HepG2 (cell line): Measurements from ENCODE around the gene STIM2. TPM values are rescaled to one million over a fixed set of nuclear protein-coding genes. Genes with fewer than 3 reads are reported as not detected.

ENCODE experiments used
- ARID2 ChIP-seq: sonication (generic); formaldehyde crosslinking; IDR thresholded peaks from 2 replicates; pipeline ENCODE4 v1.8.1; 2022; ENCODE audit warnings: mild to moderate bottlenecking, missing genetic modification reagents, borderline replicate concordance
- ATF7-NPFF ChIP-seq: sonication (generic); formaldehyde crosslinking; IDR thresholded peaks from 2 replicates; pipeline ENCODE4 v1.8.1; 2023; ENCODE audit warnings: mild to moderate bottlenecking, low read depth, missing genetic modification reagents, moderate library complexity
- BCL6 ChIP-seq: IDR thresholded peaks from 2 replicates; pipeline ENCODE4 v1.6.1; 2016; ENCODE audit warnings: missing genetic modification reagents, missing compliant biosample characterization
- CEBPB ChIP-seq: IDR thresholded peaks from 2 replicates; pipeline ENCODE4 v1.6.1; 2011; ENCODE audit warnings: low read depth, low read length, improper control_type of control experiment, borderline replicate concordance
- DNMT3B ChIP-seq: conservative IDR thresholded peaks from 2 replicates; pipeline ENCODE4 v1.6.1; 2016; ENCODE audit warnings: missing biosample characterization, control low read depth
- HOXA7 ChIP-seq: sonication (generic); formaldehyde crosslinking; IDR thresholded peaks from 2 replicates; pipeline ENCODE4 v1.8.1; 2022; ENCODE audit warnings: mild to moderate bottlenecking, missing genetic modification reagents, moderate library complexity
- KAT2B ChIP-seq: fragments of 150-350 bp; IDR thresholded peaks from 2 replicates; pipeline ENCODE4 v1.6.1; 2014; ENCODE audit warnings: low read depth, low read length, borderline replicate concordance
- MAZ ChIP-seq, 2 experiments: sonication (generic) in 1 of 2; formaldehyde crosslinking in 1 of 2; IDR thresholded peaks; 2 replicates each; pipeline versions ENCODE4 v1.5.0 to v1.6.1; 2012 to 2020; ENCODE audit warnings: low read depth in 2 of 2, mild to moderate bottlenecking in 2 of 2, borderline replicate concordance in 1 of 2, improper control_type of control experiment in 1 of 2, low read length in 1 of 2, missing genetic modification reagents in 1 of 2, moderate library complexity in 1 of 2
- PHF8 ChIP-seq: sonication (generic); formaldehyde crosslinking; IDR thresholded peaks from 2 replicates; pipeline ENCODE4 v1.5.0; 2020; ENCODE audit warnings: missing genetic modification reagents
- RXRB ChIP-seq: IDR thresholded peaks from 2 replicates; pipeline ENCODE4 v1.6.1; 2016; ENCODE audit warnings: borderline replicate concordance, missing genetic modification reagents, missing compliant biosample characterization
- ZNF34 ChIP-seq: sonication (generic); formaldehyde crosslinking; IDR thresholded peaks from 2 replicates; pipeline ENCODE4 v1.4.0; 2020; ENCODE audit warnings: mild to moderate bottlenecking, missing genetic modification reagents, borderline replicate concordance
- ZNF530 ChIP-seq: sonication (generic); formaldehyde crosslinking; IDR thresholded peaks from 2 replicates; pipeline ENCODE4 v1.5.0; 2020; ENCODE audit warnings: low read depth, mild to moderate bottlenecking, missing genetic modification reagents
- polyA plus RNA-seq, 8 experiments: library from polyadenylated mRNA; depleted of rRNA in 3 of 8; stranded (reverse) in 7 of 8; unstranded in 1 of 8; fragments of >200 nt; fragmentation: Illumina TruSeq in 4 of 8; extraction: Trizol in 4 of 8; gene quantifications; 2 replicates each; pipeline versions ENCODE4 v1.2.1 to v1.2.3, GENCODE V29; 2011 to 2016; ENCODE audit warnings: low read depth in 4 of 8, missing spikeins in 1 of 8, mixed read lengths in 1 of 8; ENCODE audit not compliant: insufficient read depth in 1 of 8
- total RNA-seq, 5 experiments: library from RNA; depleted of rRNA; stranded (reverse); fragments of >200 nt; fragmentation: Illumina TruSeq; extraction: Trizol; gene quantifications; 2 replicates each; pipeline ENCODE4 v1.2.3, GENCODE V29; 2016; ENCODE audit warnings: low read depth in 1 of 5
- TF ChIP-seq, protein P1 (sequence below), 2 experiments: IDR thresholded peaks; 2 replicates each; pipeline ENCODE4 v1.6.1; 2011 to 2012; ENCODE audit warnings: low read length in 2 of 2, borderline replicate concordance in 1 of 2, low read depth in 1 of 2, mild to moderate bottlenecking in 1 of 2, moderate library complexity in 1 of 2
- TF ChIP-seq, protein P2 (sequence below): sonication (generic); formaldehyde crosslinking; IDR thresholded peaks from 2 replicates; pipeline ENCODE4 v1.4.0; 2020; ENCODE audit warnings: missing genetic modification reagents
- TF ChIP-seq, protein P3 (sequence below), 2 experiments: sonication (generic) in 1 of 2; formaldehyde crosslinking in 1 of 2; IDR thresholded peaks; 2 replicates each; pipeline versions ENCODE4 v1.5.1 to v1.6.1; 2011 to 2020; ENCODE audit warnings: borderline replicate concordance in 1 of 2, low read depth in 1 of 2, low read length in 1 of 2, mild to moderate bottlenecking in 1 of 2, missing genetic modification reagents in 1 of 2, moderate library complexity in 1 of 2
- TF ChIP-seq, protein P4 (sequence below): sonication (generic); formaldehyde crosslinking; IDR thresholded peaks from 2 replicates; pipeline ENCODE4 v1.4.0; 2020; ENCODE audit warnings: mild to moderate bottlenecking, missing genetic modification reagents, borderline replicate concordance
- TF ChIP-seq, protein P5 (sequence below): sonication (generic); formaldehyde crosslinking; IDR thresholded peaks from 2 replicates; pipeline ENCODE4 v1.8.1; 2023; ENCODE audit warnings: mild to moderate bottlenecking, missing genetic modification reagents, borderline replicate concordance

The STIM2 gene
- total and polyA plus RNA-seq, 2 of the 13 experiments (the other 11 are each of a cell fraction or from before 2014, with no cell fraction given), result 19.3 to 19.4 TPM

DNA sequence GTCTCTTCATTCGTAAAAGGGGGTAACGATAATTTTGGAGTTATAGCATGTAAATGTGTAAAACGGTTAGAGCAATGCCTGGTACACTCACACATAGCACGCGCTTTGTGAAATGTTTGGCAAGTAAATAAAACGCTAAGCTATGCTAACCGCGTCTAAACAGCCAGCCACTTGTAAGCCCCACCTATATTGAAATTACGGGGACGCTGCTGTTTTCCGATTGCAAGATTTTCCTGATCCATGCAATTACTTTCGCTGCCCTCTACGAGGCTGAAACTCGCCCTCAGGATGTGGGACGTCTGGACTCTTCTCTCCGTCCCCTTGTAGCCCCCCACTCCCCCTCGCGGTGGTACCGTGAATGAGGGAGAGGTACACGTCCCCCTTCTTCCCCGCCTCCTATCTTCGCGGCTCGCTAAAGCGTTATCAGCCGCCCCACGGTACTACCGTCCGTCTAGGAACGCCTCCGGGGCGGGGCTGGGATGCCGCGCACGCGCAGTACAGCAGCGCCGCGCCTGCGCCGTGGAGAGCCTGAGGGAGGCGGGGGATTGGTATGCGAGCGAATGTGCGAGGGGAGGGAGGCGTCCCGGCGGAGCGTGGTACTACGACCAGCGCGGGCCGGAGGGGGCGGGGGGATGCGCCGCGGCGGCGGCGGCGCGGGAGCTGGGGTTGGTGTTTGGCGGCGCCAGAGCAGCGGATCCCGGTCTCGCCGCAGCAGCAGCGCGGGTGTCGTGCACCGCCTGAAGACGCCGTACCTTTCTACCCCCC lies at the start of gene STIM2 (continued):
- peak; percentile 88; the same call in 1 of the 2 replicates for TF ChIP-seq MAZ (IDR thresholded peaks at IDR 0.05; ENCODE audit: borderline replicate concordance, low read depth, low read length)
- TF ChIP-seq MAZ (CRISPR knock-in tag; IDR thresholded peaks at IDR 0.05; ENCODE audit: low read depth), result peak; percentile 84; the same call in 1 of the 2 replicates
- TF ChIP-seq, protein P1, sequence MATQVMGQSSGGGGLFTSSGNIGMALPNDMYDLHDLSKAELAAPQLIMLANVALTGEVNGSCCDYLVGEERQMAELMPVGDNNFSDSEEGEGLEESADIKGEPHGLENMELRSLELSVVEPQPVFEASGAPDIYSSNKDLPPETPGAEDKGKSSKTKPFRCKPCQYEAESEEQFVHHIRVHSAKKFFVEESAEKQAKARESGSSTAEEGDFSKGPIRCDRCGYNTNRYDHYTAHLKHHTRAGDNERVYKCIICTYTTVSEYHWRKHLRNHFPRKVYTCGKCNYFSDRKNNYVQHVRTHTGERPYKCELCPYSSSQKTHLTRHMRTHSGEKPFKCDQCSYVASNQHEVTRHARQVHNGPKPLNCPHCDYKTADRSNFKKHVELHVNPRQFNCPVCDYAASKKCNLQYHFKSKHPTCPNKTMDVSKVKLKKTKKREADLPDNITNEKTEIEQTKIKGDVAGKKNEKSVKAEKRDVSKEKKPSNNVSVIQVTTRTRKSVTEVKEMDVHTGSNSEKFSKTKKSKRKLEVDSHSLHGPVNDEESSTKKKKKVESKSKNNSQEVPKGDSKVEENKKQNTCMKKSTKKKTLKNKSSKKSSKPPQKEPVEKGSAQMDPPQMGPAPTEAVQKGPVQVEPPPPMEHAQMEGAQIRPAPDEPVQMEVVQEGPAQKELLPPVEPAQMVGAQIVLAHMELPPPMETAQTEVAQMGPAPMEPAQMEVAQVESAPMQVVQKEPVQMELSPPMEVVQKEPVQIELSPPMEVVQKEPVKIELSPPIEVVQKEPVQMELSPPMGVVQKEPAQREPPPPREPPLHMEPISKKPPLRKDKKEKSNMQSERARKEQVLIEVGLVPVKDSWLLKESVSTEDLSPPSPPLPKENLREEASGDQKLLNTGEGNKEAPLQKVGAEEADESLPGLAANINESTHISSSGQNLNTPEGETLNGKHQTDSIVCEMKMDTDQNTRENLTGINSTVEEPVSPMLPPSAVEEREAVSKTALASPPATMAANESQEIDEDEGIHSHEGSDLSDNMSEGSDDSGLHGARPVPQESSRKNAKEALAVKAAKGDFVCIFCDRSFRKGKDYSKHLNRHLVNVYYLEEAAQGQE (IDR thresholded peaks at IDR 0.05; ENCODE audit: borderline replicate concordance in 1 of 2, low read depth in 1 of 2, low read length in 2 of 2), result no peak
- TF ChIP-seq RXRB, result peak; percentile 34; the same call in 1 of the 2 replicates
- TF ChIP-seq ARID2 (CRISPR knock-in tag), result peak; percentile 86; the same call in 1 of the 2 replicates
- TF ChIP-seq, protein P2, sequence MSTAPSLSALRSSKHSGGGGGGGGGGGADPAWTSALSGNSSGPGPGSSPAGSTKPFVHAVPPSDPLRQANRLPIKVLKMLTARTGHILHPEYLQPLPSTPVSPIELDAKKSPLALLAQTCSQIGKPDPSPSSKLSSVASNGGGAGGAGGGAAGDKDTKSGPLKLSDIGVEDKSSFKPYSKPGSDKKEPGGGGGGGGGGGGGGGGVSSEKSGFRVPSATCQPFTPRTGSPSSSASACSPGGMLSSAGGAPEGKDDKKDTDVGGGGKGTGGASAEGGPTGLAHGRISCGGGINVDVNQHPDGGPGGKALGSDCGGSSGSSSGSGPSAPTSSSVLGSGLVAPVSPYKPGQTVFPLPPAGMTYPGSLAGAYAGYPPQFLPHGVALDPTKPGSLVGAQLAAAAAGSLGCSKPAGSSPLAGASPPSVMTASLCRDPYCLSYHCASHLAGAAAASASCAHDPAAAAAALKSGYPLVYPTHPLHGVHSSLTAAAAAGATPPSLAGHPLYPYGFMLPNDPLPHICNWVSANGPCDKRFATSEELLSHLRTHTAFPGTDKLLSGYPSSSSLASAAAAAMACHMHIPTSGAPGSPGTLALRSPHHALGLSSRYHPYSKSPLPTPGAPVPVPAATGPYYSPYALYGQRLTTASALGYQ, result no peak
- 0 out of 2 replicates have a peak, but pooled peaks have one; percentile 66 for TF ChIP-seq ZNF34 (CRISPR knock-in tag)
- TF ChIP-seq KAT2B, result no peak
- peak; percentile 49; the same call in 1 of the 2 replicates for TF ChIP-seq PHF8 (CRISPR knock-in tag)
- TF ChIP-seq DNMT3B (CRISPR knock-in tag), result peak; percentile 33; the same call in 1 of the 2 replicates
- no peak for TF ChIP-seq HOXA7
- TF ChIP-seq, protein P3, sequence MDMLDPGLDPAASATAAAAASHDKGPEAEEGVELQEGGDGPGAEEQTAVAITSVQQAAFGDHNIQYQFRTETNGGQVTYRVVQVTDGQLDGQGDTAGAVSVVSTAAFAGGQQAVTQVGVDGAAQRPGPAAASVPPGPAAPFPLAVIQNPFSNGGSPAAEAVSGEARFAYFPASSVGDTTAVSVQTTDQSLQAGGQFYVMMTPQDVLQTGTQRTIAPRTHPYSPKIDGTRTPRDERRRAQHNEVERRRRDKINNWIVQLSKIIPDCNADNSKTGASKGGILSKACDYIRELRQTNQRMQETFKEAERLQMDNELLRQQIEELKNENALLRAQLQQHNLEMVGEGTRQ (IDR thresholded peaks at IDR 0.05; ENCODE audit: low read depth, low read length), result no peak
- TF ChIP-seq, protein P3 (CRISPR knock-in tag; IDR thresholded peaks at IDR 0.05; ENCODE audit: borderline replicate concordance), result no peak
- TF ChIP-seq ATF7-NPFF (CRISPR knock-in tag), result peak; percentile 86
- TF ChIP-seq BCL6 (CRISPR knock-in tag), result peak; percentile 53; the same call in 1 of the 2 replicates
- TF ChIP-seq, protein P4, sequence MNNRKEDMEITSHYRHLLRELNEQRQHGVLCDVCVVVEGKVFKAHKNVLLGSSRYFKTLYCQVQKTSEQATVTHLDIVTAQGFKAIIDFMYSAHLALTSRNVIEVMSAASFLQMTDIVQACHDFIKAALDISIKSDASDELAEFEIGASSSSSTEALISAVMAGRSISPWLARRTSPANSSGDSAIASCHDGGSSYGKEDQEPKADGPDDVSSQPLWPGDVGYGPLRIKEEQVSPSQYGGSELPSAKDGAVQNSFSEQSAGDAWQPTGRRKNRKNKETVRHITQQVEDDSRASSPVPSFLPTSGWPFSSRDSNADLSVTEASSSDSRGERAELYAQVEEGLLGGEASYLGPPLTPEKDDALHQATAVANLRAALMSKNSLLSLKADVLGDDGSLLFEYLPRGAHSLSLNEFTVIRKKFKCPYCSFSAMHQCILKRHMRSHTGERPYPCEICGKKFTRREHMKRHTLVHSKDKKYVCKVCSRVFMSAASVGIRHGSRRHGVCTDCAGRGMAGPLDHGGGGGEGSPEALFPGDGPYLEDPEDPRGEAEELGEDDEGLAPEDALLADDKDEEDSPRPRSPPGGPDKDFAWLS (CRISPR knock-in tag), result no peak
- TF ChIP-seq, protein P5, sequence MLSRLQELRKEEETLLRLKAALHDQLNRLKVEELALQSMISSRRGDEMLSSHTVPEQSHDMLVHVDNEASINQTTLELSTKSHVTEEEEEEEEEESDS (CRISPR knock-in tag), result no peak
- TF ChIP-seq CEBPB, result no peak
- no peak for TF ChIP-seq ZNF530 (CRISPR knock-in tag)
